ENCODE data around the gene HIPK3.
"Not testable (repeated sequence)": the region's sequence is repeated elsewhere in the genome, so short reads cannot be mapped to it uniquely, and the experiment has no call there.

The HIPK3 gene

GRCh38 chr11:33257160-33257896 lies at the start of gene HIPK3:
TSS of gene HIPK3 (plus strand) at chr11:33257381.
- peak; percentile 91 for DNase-seq (ENCODE audit: low spot score)

GRCh38 chr11:33207408-33207985 lies 49.7 kb upstream of the HIPK3 start:
- no peak for DNase-seq (ENCODE audit: low spot score)

GRCh38 chr11:33208150-33208549 lies 49.0 kb upstream of the HIPK3 start:
- no peak for DNase-seq (ENCODE audit: low spot score)

- DNase-seq (ENCODE audit: low spot score): no peak
Observed at GRCh38 chr11:33211153-33211552, 46.0 kb upstream of the HIPK3 start.

DNA sequence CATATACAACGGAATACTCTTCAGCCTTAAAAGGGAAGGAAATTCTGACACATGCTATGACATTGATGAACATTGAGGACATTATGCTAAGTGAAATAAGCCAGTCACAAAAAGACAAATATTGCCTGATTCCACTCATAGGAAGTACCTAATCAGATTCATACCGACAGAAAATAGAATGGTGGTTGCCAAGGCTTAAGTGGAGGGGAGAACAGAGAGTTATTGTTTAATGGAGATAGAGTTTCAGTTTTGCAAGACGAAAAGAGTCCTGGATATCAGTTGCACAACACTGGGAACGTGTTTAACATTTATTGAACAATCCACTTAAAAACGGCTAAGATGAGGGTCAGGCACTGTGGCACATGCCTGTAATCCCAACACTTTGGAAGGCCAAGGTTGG lies 45.6 kb upstream of the HIPK3 start:
- no peak for DNase-seq (ENCODE audit: low spot score)

DNA sequence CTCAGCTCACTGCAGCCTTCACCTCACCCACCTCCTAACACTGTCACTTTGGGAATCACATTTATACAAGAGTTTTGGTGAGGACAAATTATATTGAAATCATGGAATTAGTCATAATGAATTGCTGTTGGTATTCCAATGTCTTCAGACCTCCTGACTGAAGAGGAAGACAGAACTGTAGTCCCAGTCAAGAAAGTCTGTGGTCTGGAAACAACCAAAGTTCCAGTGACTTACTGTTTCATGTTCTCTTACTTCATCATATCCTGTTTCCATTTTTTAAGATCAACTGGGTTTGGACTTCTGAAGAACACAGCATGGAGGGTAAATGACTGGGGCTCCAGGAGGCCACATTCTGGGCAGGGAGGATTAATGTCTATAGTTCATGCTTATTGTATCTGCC lies 43.0 kb upstream of the HIPK3 start:
- no peak for DNase-seq (ENCODE audit: low spot score)

GRCh38 chr11:33214767-33215166 lies 42.4 kb upstream of the HIPK3 start:
- no peak for DNase-seq (ENCODE audit: low spot score)

DNA sequence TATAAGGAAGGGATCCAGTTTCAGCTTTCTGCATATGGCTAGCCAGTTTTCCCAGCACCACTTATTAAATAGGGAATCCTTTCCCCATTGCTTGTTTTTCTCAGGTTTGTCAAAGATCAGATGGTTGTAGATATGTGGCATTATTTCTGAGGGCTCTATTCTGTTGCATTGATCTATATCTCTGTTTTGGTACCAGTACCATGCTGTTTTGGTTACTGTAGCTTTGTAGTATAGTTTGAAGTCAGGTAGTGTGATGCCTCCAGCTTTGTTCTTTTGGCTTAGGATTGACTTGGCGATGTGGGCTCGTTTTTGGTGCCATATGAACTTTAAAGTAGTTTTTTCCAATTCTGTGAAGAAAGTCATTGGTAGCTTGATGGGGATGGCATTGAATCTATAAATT lies 40.5 kb upstream of the HIPK3 start:
- DNase-seq (ENCODE audit: low spot score): not testable (repeated sequence)

DNA sequence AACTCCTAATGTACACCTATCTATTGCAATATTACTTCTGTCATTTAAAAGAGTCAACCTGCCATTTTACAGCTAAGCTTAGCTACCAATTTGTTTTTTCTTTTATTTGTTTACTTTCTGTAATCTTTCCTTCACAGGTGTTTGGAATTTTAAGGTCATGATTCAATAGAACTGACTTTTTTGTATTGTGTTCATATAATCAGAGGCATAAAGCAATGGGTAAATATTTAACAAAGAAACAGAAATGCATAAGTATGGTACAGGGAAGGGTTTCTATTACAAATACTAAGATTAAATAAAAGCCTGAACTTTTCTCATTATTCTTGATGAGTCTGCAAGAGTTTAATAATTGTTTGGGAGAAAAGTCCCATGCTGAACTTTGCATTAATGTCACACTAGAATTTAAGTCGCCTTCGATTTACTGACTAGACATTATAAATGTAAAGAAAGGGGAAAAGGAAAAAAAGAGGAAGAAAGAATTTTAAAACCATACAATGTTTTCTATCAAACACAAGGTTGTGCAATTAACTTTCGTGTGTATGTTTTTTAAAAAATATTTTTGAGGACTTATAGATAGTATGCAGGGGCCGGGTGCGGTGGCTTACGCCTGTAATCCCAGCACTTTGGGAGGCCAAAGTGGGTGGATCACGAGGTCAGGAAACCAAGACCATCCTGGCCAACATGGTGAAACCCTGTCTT lies 35.0 kb upstream of the HIPK3 start:
- no peak for DNase-seq (ENCODE audit: low spot score)

DNA sequence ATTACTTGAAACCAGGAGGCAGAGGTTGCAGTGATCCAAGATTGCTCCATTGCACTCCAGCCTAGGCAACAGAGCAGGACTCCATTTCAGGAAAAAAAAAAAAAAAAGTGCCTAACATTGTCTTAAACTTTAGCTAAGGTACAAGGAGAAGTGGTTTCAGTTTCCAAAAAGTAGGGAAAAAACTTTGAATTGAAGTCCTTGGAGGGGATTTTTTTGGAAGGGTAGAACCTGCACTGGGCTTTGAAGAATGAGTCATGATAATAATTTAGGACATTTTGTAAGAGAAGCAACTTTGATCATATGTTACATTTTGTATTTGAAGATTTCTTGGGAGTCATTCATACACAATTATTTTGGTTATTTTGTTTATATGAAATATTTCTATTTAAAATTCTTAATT lies 31.8 kb upstream of the HIPK3 start:
- DNase-seq (ENCODE audit: low spot score): no peak

DNA sequence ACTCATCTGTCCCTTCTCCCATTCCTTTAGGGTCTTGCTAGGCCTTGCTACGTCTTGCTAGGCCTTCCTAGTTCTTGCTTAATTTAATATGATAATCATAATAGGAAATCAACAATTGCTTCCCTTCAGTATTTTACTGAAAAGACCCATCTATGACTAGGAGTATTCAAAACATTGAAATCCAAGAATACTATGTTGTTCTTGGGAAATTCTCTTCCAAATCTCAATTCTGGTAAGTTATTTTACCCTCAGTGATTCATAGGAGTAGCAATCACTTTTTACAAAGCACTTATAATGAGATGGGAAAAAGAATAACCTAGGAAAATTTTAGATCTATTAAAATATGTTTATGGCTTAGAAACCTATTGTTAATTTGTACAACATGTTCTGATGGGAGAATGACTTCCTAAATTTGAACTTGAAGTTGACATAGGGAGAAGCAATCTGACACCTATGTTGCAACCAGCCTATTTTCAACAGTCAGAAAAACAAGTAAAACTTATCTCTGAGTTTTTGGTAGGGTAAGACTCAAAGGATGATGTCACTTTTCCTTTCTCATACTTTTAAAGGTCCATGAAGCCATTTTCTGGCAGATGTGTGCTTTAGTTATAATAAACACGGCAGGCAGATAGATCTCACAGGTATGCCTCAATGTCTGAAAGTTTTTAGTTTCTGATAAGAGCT lies 29.5 kb upstream of the HIPK3 start:
- DNase-seq (ENCODE audit: low spot score): no peak

- no peak for DNase-seq (ENCODE audit: low spot score)
Observed at GRCh38 chr11:33234397-33235190, 22.6 kb upstream of the HIPK3 start.

DNA sequence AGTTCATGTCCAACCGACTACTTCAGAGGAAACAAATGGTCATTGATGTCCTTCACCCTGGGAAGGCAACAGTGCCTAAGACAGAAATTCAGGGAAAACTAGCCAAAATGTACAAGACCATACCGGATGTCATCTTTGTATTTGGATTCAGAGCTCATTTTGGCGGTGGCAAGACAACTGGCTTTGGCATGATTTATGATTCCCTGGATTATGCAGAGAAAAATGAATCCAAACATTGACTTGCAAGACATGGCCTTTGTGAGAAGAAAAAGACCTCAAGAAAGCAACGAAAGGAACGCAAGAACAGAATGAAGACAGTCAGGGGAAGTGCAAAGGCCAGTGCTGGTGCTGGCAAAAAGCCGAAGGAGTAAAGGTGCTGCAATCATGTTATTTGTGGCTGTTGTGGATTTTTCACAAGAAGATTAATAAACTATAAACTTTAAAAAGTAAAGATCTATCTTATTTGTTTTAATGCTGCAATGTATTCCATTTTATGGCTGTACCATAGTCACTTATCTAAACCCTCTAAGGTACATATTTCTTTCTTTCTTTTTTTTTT lies 20.1 kb upstream of the HIPK3 start:
- DNase-seq (ENCODE audit: low spot score): no peak

- no peak for DNase-seq (ENCODE audit: low spot score)
Observed at GRCh38 chr11:33242575-33242974, 14.6 kb upstream of the HIPK3 start.

DNA sequence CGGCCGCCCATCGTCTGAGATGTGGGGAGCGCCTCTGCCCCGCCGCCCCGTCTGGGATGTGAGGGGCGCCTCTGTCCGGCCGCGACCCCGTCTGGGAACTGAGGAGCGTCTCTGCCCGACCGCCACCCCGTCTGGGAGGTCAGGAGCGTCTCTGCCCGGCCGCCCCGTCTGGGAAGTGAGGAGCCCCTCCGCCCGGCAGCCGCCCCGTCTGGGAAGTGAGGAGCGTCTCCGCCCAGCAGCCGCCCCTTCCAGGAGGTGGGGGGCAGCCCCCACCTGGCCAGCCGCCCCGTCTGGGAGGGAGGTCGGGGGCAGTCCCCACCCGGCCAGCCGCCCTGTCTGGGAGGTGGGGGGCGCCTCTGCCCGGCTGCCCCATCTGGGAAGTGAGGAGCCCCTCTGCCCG lies 13.5 kb upstream of the HIPK3 start:
- not testable (repeated sequence) for DNase-seq (ENCODE audit: low spot score)

DNA sequence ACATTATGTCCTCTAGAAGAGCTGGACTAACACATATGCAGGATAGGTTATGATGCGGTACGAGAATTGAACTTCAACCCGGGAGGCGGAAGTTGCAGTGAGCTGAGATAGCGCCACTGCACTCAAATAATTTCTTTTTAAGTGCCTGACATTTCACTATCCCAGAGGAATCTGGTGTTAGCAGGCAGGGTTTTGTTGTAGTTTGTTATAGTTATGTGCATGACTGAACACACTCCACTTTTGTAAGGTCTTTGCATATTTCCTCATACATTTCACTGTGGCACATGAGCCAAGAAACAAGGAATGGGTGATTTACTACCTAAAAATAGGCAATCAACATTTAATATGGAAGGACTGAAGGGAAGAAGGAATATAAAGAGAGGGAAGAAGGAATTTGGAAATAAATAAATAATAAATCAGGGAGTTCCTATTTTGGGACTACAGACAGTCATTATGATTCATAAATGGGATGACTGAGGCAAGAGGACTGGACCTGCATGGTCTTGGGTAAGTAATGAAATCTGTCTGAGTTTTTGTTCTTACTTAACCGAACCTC lies 8.7 kb upstream of the HIPK3 start:
- DNase-seq (ENCODE audit: low spot score): no peak

DNA sequence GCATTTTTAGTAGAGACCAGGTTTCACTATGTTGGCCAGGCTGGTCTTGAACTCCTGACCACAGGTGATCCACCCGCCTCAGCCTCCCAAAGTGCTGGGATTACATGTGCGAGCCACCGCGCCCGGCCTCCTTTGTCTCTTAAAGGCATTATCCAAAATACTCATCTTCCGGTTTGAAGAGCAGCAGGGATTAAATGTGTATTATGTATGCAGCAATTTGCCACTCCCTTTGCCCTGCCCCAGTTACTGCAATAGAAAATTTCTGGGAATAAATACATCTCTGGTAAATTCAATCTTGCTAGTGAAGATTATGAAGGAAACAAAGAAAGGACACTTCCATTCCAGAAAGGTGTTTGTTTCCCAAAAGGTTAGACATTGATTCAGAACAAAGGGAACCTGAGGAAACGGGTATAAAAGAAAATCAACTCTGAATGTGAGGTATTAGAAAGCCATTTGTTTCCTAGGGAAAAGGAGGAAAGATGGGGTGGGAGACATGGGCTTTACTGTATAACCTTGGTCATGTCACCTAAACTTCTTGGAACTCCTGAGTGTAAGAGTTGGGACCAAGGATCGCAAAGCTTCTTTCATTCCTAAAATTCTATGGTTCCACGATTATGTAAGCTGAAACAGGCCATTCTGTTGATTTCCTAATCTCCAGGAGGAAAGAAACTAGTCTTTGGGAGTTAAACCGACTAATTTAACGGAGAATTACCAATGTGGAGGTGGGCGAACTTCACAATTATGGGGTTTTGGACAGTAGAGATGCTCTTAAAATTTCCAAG lies 959 bp upstream of the HIPK3 start:
- peak; percentile 42 for DNase-seq (ENCODE audit: low spot score)

GRCh38 chr11:33256813-33257159 lies 395 bp upstream of the HIPK3 start:
- DNase-seq (ENCODE audit: low spot score): no peak

DNA sequence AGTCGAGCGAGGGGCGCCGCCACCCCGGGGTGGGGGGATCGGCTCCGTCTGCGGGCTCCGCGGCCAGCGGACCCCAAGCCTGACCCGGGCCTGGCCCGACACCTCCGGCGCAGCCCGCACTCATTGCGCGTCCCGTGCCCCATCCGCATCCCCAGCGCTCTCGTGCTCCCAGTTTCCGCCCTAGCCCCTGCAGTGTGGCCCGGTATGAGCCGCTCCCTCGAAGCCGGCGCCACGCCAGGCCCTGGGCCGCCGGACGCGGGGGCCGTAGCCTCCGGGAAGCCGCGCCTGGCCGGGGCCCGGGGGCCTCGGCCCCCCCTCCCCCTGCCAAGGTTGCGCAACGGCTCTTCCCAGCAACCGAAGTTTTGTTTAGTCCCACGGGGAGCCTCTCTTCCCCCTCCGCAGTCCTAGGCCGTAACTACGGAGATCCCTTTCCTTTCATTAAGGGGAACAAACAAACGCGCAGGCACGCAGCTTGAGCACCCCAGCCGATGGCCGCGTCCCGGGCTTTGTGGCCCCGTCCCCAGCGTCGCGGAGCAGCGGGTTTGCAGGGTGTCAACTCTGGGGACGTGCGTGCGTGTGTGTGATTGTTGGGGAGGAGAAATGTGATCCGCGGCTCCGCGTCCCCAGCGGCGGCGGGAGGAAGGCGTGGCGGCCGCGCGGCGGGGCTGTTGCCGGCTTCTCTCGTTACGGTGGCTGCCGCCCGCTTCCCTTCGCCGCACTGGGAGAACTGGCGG lies 883 bp downstream of the HIPK3 start:
- DNase-seq (ENCODE audit: low spot score): peak; percentile 80

- no peak for DNase-seq (ENCODE audit: low spot score)
Observed at GRCh38 chr11:33258631-33259205, 1.5 kb downstream of the HIPK3 start.

Data from D341Med (cell line).